HG02759 (cell line): ENCODE measurements around the gene KERA.

Experiments used
- ATAC-seq: cut with Tn5 transposase; IDR thresholded peaks from one replicate; pipeline ENCODE4 v1.9.1; 2021; ENCODE audit warnings: mild to moderate bottlenecking, moderate library complexity; ENCODE audit not compliant: unreplicated experiment

Gene KERA

GRCh38 chr12:91017511-91018263 lies 40.1 kb downstream of the KERA start:
- ATAC-seq: no peak

- no peak for ATAC-seq
Measured at GRCh38 chr12:91017043-91017442, 40.8 kb downstream of the KERA start.

DNA sequence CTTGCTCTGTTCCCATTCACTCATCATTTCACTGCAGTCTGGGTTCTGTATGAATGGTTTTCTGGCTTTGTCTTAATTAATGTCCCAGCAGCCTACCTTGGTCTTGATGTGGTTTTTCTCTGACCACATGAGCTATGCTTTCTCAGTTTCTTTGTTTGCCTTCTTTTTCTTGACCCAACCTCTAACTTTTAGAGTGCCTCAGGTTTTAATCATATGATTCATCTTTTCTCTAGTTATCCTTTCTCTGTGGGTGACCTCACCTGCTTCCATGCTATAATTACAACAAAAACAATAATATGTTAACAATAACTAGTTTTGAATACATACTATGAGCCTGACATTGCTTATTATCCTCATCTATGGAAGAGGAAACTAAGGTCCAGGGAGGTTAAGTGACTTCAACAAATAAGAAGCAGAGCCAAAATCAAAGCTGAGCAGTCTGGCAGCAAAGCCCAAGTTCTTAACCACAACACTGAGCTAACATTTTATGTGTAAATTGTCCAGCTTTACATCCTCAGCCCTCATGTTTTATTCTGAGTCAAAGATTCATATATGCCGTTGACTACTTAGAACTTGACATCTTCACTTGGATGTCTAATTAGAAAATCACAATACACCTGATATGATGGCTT lies 48.4 kb downstream of the KERA start:
- peak; percentile 84 for ATAC-seq

GRCh38 chr12:91007531-91008290 lies 50.1 kb downstream of the KERA start:
- ATAC-seq: peak; percentile 75

- ATAC-seq: no peak
Measured at GRCh38 chr12:91004872-91005271, 53.0 kb downstream of the KERA start, which contains the start of gene EPYC. Gene EPYC (minus strand): TSS chr12:91004972. CDS start chr12:91002565, 2,407 bp downstream.

- ATAC-seq: no peak
Measured at GRCh38 chr12:91003737-91004136, 54.1 kb downstream of the KERA start.

DNA sequence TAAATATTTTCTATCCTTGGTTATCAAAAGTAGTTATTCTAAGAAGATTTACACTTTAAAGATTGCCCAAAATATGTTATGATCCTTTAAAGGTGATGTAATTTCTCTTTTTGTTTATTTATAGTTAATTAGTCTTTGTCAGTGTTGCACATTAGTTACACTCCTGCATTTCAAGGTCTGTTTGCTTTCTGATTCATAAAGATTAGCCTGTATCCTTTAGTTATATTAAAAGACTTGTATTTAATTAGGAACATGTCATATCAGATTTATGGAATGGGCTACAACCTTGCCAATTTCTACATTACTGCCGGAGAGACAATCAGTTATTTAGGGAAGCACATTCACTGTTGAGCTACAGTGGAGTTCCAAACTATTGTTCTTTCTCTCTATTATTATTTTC lies 56.5 kb downstream of the KERA start:
- no peak for ATAC-seq
